GM10847 (cell line): Measurements from ENCODE around the gene STRBP.

Experiments used
- POLR2A ChIP-seq: IDR thresholded peaks from 2 replicates; pipeline ENCODE4 v1.6.1; 2011; ENCODE audit not compliant: insufficient read length; ENCODE audit errors: extremely low read depth

STRBP gene

GRCh38 chr9:123109540-123110279 is 158.7 kb downstream of the STRBP start:
- no peak for TF ChIP-seq POLR2A

- no peak for TF ChIP-seq POLR2A
Measured at GRCh38 chr9:123108976-123109375, 159.4 kb downstream of the STRBP start.

GRCh38 chr9:123107639-123108285 is 160.6 kb downstream of the STRBP start:
- no peak for TF ChIP-seq POLR2A

- no peak for TF ChIP-seq POLR2A
Measured at GRCh38 chr9:123105490-123105889, 162.9 kb downstream of the STRBP start.

- TF ChIP-seq POLR2A, result no peak
Measured at GRCh38 chr9:123104807-123105206, 163.6 kb downstream of the STRBP start.

GRCh38 chr9:123102375-123103113 is 165.8 kb downstream of the STRBP start:
- no peak for TF ChIP-seq POLR2A

GRCh38 chr9:123099548-123099947 is 168.8 kb downstream of the STRBP start:
- no peak for TF ChIP-seq POLR2A

- TF ChIP-seq POLR2A, result no peak
Measured at GRCh38 chr9:123099042-123099441, 169.3 kb downstream of the STRBP start.

- no peak for TF ChIP-seq POLR2A
Measured at GRCh38 chr9:123098096-123098459, 170.3 kb downstream of the STRBP start.

- TF ChIP-seq POLR2A, result no peak
Measured at GRCh38 chr9:123097430-123098095, 170.8 kb downstream of the STRBP start.

GRCh38 chr9:123096987-123097386 is 171.4 kb downstream of the STRBP start:
- no peak for TF ChIP-seq POLR2A

- no peak for TF ChIP-seq POLR2A
Measured at GRCh38 chr9:123093141-123093540, 175.2 kb downstream of the STRBP start.

- TF ChIP-seq POLR2A, result no peak
Measured at GRCh38 chr9:123091459-123091858, 176.9 kb downstream of the STRBP start.

GRCh38 chr9:123090956-123091355 is 177.4 kb downstream of the STRBP start:
- TF ChIP-seq POLR2A, result no peak

- no peak for TF ChIP-seq POLR2A
Measured at GRCh38 chr9:123090198-123090896, 178.0 kb downstream of the STRBP start.

GRCh38 chr9:123089790-123090189 is 178.6 kb downstream of the STRBP start:
- TF ChIP-seq POLR2A, result no peak

GRCh38 chr9:123089040-123089439 is 179.3 kb downstream of the STRBP start:
- no peak for TF ChIP-seq POLR2A
